HCT116 (cell line): ENCODE data around the gene PTPN4. TPM values are rescaled to one million over a fixed set of nuclear protein-coding genes. Genes with fewer than 3 reads are reported as not detected.

ENCODE experiments used
- ATAC-seq: fragments of 200-7000 bp; cut with Tn5 transposase; 2 replicates; pipeline ENCODE4 v1.9.1; 2020; ENCODE audit warnings: mild to moderate bottlenecking, moderate library complexity
- BruUV-seq: library from RNA; stranded (reverse); fragments of 400-500 nt; replicated peaks from 2 replicates; lab custom pipeline; 2021; lab: Mats Ljungman, UMichigan
- CTCF ChIA-PET: fragments of 300-600 bp; sonication (Branson Sonifier 250); formaldehyde crosslinking; loops from one replicate; lab custom pipeline; 2021; ENCODE audit warnings: antibody characterized with exemption; lab: Charles Lee
- POLR2A ChIA-PET: fragments of 300-600, 350-600 bp; sonication (Branson Sonifier 250); formaldehyde crosslinking; loops from one replicate; lab custom pipeline; 2021; ENCODE audit warnings: antibody characterized with exemption; lab: Charles Lee
- RAD21 ChIA-PET, 2 experiments: fragments of 300-600 bp; sonication (Branson Sonifier 250); formaldehyde crosslinking; loops; one replicate each; lab custom pipeline; 2023; ENCODE audit warnings: low total read pairs in 2 of 2; ENCODE audit not compliant: uncharacterized antibody in 2 of 2, unreplicated experiment in 2 of 2, low non-redundant PET in 1 of 2; lab: Charles Lee
- DNase-seq: peaks from one replicate; pipeline ENCODE4 v3.0.0-alpha.2; 2010; ENCODE audit warnings: low read depth, low spot score
- H2AFZ ChIP-seq: fragments of 200-600 bp; shearing (Covaris generic), sonication (generic); 2 replicates; pipeline ENCODE4 v1.6.1; 2017; ENCODE audit warnings: low read depth, mixed run types, mixed read lengths, antibody characterized with exemption, low read length; ENCODE audit not compliant: poor library complexity, severe bottlenecking
- H3K27ac ChIP-seq: 2 replicates; pipeline ENCODE4 v1.5.1; 2012; ENCODE audit warnings: low read depth, low read length
- H3K27me3 ChIP-seq: fragments of 200-600 bp; sonication (generic); 2 replicates; pipeline ENCODE4 v1.6.1; 2016; ENCODE audit warnings: mixed run types, low read length, mixed read lengths; ENCODE audit not compliant: insufficient read depth
- H3K36me3 ChIP-seq, 2 experiments: fragments of 200-500 bp in 1 of 2; fragments of 200-600 bp in 1 of 2; sonication (Bioruptor generic) in 1 of 2; sonication (generic) in 1 of 2; 2 replicates each; pipeline versions ENCODE4 v1.5.1 to v1.6.1; 2014 to 2016; ENCODE audit warnings: low read length in 2 of 2, inconsistent platforms in 1 of 2, mixed read lengths in 1 of 2, mixed run types in 1 of 2; ENCODE audit not compliant: insufficient read depth in 2 of 2, control insufficient read depth in 1 of 2
- H3K4me1 ChIP-seq, 2 experiments: fragments of 200-600 bp in 1 of 2; sonication (generic) in 1 of 2; 2 replicates each; pipeline versions ENCODE4 v1.5.1 to v1.6.1; 2012 to 2017; ENCODE audit warnings: low read length in 2 of 2, inconsistent platforms in 1 of 2, mild to moderate bottlenecking in 1 of 2, mixed read lengths in 1 of 2, mixed run types in 1 of 2, moderate library complexity in 1 of 2; ENCODE audit not compliant: insufficient read depth in 2 of 2, control insufficient read depth in 1 of 2
- H3K4me2 ChIP-seq: fragments of 200-600 bp; sonication (generic); 2 replicates; pipeline ENCODE4 v1.6.1; 2017; ENCODE audit warnings: mixed run types, low read length, mixed read lengths
- H3K4me3 ChIP-seq, 2 experiments: fragments of 200-600 bp in 1 of 2; sonication (generic) in 1 of 2; replicated peaks in 1 of 2; 2 replicates each; pipeline ENCODE4 v1.5.1; 2011 to 2016; ENCODE audit warnings: low read length in 2 of 2, control low read depth in 1 of 2, low read depth in 1 of 2, mild to moderate bottlenecking in 1 of 2, mixed read lengths in 1 of 2, mixed run types in 1 of 2
- H3K79me2 ChIP-seq: fragments of 200-600 bp; sonication (generic); 2 replicates; pipeline ENCODE4 v1.6.1; 2017; ENCODE audit warnings: mild to moderate bottlenecking, mixed run types, low read length, moderate library complexity, mixed read lengths; ENCODE audit not compliant: insufficient read depth
- H3K9ac ChIP-seq: fragments of 200-600 bp; sonication (generic); 2 replicates; pipeline ENCODE4 v1.6.1; 2016; ENCODE audit warnings: low read length, mixed read lengths
- H3K9me2 ChIP-seq: fragments of 200-600 bp; sonication (generic), shearing (Covaris generic); 2 replicates; pipeline ENCODE4 v1.6.1; 2017; ENCODE audit warnings: mixed run types, mild to moderate bottlenecking, moderate library complexity; ENCODE audit not compliant: insufficient read depth
- H3K9me3 ChIP-seq, 2 experiments: fragments of 200-500 bp in 1 of 2; fragments of 200-600 bp in 1 of 2; sonication (Bioruptor generic) in 1 of 2; sonication (generic) in 1 of 2; 2 replicates each; pipeline ENCODE4 v1.6.1; 2014 to 2017; ENCODE audit warnings: low read length in 2 of 2, mixed read lengths in 2 of 2, inconsistent platforms in 1 of 2, low read depth in 1 of 2, mild to moderate bottlenecking in 1 of 2, mixed run types in 1 of 2, moderate library complexity in 1 of 2; ENCODE audit not compliant: control insufficient read depth in 1 of 2, insufficient read depth in 1 of 2
- H4K20me1 ChIP-seq: fragments of 200-600 bp; sonication (generic), shearing (Covaris generic); 2 replicates; pipeline ENCODE4 v1.6.1; 2017; ENCODE audit warnings: mixed run types, mild to moderate bottlenecking, moderate library complexity; ENCODE audit not compliant: insufficient read depth
- ATF3 ChIP-seq: IDR thresholded peaks from 2 replicates; pipeline ENCODE4 v1.6.1; 2012
- CEBPB ChIP-seq: IDR thresholded peaks from 2 replicates; pipeline ENCODE4 v1.6.1; 2012; ENCODE audit warnings: low read depth
- EGR1 ChIP-seq: IDR thresholded peaks from 2 replicates; pipeline ENCODE4 v1.6.1; 2012; ENCODE audit warnings: low read depth
- ELF1 ChIP-seq: IDR thresholded peaks from 2 replicates; pipeline ENCODE4 v1.6.1; 2012; ENCODE audit warnings: low read depth, borderline replicate concordance
- EZH2 ChIP-seq: fragments of 200-600 bp; sonication (generic); IDR thresholded peaks from 2 replicates; pipeline ENCODE4 v1.6.1; 2017; ENCODE audit warnings: antibody characterized with exemption, mixed run types
- FOSL1 ChIP-seq: IDR thresholded peaks from 2 replicates; pipeline ENCODE4 v1.6.1; 2012; ENCODE audit warnings: low read depth
- POLR2A ChIP-seq: IDR thresholded peaks from 2 replicates; pipeline ENCODE4 v1.7.0; 2011; ENCODE audit warnings: borderline replicate concordance; ENCODE audit not compliant: insufficient read depth, insufficient read length; ENCODE audit errors: extremely low read depth
- REST ChIP-seq: IDR thresholded peaks from 2 replicates; pipeline ENCODE4 v1.6.1; 2012; ENCODE audit warnings: low read depth
- SP1 ChIP-seq: IDR thresholded peaks from 2 replicates; pipeline ENCODE4 v1.6.1; 2012; ENCODE audit warnings: low read depth
- SRF ChIP-seq: IDR thresholded peaks from 2 replicates; pipeline ENCODE4 v1.6.1; 2012; ENCODE audit warnings: low read depth
- TCF7L2 ChIP-seq: IDR thresholded peaks from 2 replicates; pipeline ENCODE4 v1.7.0; 2011; ENCODE audit warnings: borderline replicate concordance, inconsistent platforms; ENCODE audit not compliant: insufficient read depth, insufficient read length; ENCODE audit errors: extremely low read depth
- YY1 ChIP-seq: IDR thresholded peaks from 2 replicates; pipeline ENCODE4 v1.6.1; 2011; ENCODE audit warnings: low read length, low read depth, moderate library complexity, mild to moderate bottlenecking; ENCODE audit not compliant: insufficient replicate concordance; ENCODE audit errors: extremely low read depth
- ZBTB33 ChIP-seq: IDR thresholded peaks from 2 replicates; pipeline ENCODE4 v1.6.1; 2011; ENCODE audit warnings: mild to moderate bottlenecking, low read length, moderate library complexity; ENCODE audit not compliant: insufficient replicate concordance; ENCODE audit errors: extremely low read depth
- ZFX ChIP-seq: fragments of 450-650 bp; IDR thresholded peaks from 2 replicates; pipeline ENCODE4 v1.6.1; 2017
- ZNF274 ChIP-seq: fragments of 200-500 bp; sonication (Bioruptor generic); IDR thresholded peaks from 2 replicates; pipeline ENCODE4 v1.6.1; 2014; ENCODE audit warnings: mild to moderate bottlenecking, low read depth, low read length, inconsistent platforms
- intact Hi-C: fragments of 100-400 bp; cut with micrococcal nuclease; formaldehyde crosslinking; loops from 2 replicates; pipeline ENCODE4 v1.10.0; 2022
- total RNA-seq: library from RNA; stranded (reverse); gene quantifications from one replicate; pipeline ENCODE4 v1.2.1, GENCODE V29; 2021; ENCODE audit not compliant: unreplicated experiment

The PTPN4 gene
- total RNA-seq, 1 experiment from 2014 or later = 38.4 TPM

GRCh38 chr2:119922699-119923098 lies 163.0 kb downstream of the PTPN4 start:
- no peaks in the 10 kb centered on the region for H3K27me3 ChIP-seq
- BruUV-seq = no TSS peak
- ATAC-seq = no peak
- no peaks in the 10 kb centered on the region for H3K9me3 ChIP-seq
- H3K27ac ChIP-seq = no peak overlapping the region
- H3K4me1 ChIP-seq = no peaks in the 10 kb centered on the region
- H2AFZ ChIP-seq = no peak overlapping the region
- ChIA-PET RAD21 (no interaction called here), POLR2A (no interaction called here), CTCF (no interaction called here)
- H3K4me2 ChIP-seq = no peak overlapping the region
- H3K4me3 ChIP-seq = no peak overlapping the region
- DNase-seq = no peak
- TF ChIP-seq YY1 (no peak), ELF1 (no peak), POLR2A (no peak), ZFX (no peak), SP1 (no peak), EZH2 (no peak), CEBPB (no peak), ZNF274 (no peak), ZBTB33 (no peak), FOSL1 (no peak), TCF7L2 (no peak), REST (no peak), SRF (no peak), EGR1 (no peak), ATF3 (no peak)
- H4K20me1 ChIP-seq = no peaks in the 10 kb centered on the region
- no peaks in the 10 kb centered on the region for H3K9me2 ChIP-seq
- H3K79me2 ChIP-seq = no peaks in the 10 kb centered on the region
- intact Hi-C loops = no loop called here
- no peaks in the 10 kb centered on the region for H3K36me3 ChIP-seq
- no peak overlapping the region for H3K9ac ChIP-seq
